ENCODE results near the gene TTN. TPM values are rescaled to one million over a fixed set of nuclear protein-coding genes. Genes with fewer than 3 reads are reported as not detected.
A peak's percentile ranks its signal among the peaks of the same experiment; 100 is the strongest.

TTN gene
- total and polyA plus RNA-seq, 4 donors, result 0.98 to 4.5 (median 1.9) TPM

DNA sequence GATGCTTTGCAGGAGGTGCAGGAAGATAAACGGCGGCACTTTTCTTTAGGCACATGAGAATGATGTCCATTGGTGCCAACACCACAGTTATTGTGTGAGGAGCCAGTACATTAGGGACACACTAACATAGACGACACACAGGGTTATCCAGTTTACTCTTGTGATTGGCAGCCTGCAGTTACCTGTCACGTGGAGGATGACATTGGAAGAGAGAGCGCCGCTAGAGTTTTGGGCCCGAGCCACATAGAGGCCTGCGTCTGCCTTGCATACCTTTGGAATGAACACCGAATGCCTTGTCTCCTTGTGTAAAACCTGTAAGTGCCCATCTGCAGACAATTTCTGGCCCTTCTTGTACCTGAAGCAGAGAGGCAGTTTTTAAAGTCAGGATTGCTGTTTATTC is 26.9 kb upstream of the TTN start:
- 93% methylated on average over 9 of the region's 9 CpGs for WGBS (ENCODE audit: insufficient coverage)
- Histone ChIP-seq H3K4me1 (ENCODE audit: control insufficient read depth, insufficient read depth, low read length) (no peaks in the 10 kb centered on the region), H3K9me3 (ENCODE audit: control insufficient read depth, insufficient read depth, low read length) (no peaks in the 10 kb centered on the region), H3K27me3 (ENCODE audit: control insufficient read depth, insufficient read depth, low read length) (no peaks in the 10 kb centered on the region), H3K4me3 (ENCODE audit: low read depth, low read length) (no peak overlapping the region), H3K27ac (ENCODE audit: low read depth, low read length) (no peak overlapping the region), H3K36me3 (ENCODE audit: control insufficient read depth, insufficient read depth, low read length) (no peaks in the 10 kb centered on the region)
- no peak for DNase-seq (ENCODE audit: low read depth in 4 of 6, low spot score in 6 of 6)

DNA sequence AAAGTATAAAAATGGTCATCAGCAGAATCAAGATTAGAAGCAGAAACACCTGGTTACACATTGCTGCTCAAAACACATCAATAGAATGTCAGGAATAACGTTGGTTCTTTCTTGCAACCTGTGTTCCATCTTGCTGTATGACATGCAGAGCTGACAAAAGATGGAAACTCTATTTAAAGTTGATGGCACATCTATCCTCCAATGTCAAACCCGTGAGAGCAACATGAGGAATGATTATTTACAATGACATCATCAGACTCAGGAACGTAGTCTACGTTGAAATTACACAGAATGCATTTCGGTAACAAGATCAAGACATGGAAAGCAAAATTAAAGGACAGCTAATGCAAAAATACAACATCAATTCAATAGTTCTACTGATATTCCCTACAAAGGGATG is 26.2 kb upstream of the TTN start:
- Histone ChIP-seq H3K9me3 (ENCODE audit: control insufficient read depth, insufficient read depth, low read length) (no peaks in the 10 kb centered on the region), H3K36me3 (ENCODE audit: control insufficient read depth, insufficient read depth, low read length) (no peaks in the 10 kb centered on the region), H3K27me3 (ENCODE audit: control insufficient read depth, insufficient read depth, low read length) (no peaks in the 10 kb centered on the region), H3K4me3 (ENCODE audit: low read depth, low read length) (no peak overlapping the region), H3K27ac (ENCODE audit: low read depth, low read length) (no peak overlapping the region), H3K4me1 (ENCODE audit: control insufficient read depth, insufficient read depth, low read length) (peaks cover 2% of the 10 kb centered on the region)
- no peak for DNase-seq (ENCODE audit: low read depth in 4 of 6, low spot score in 6 of 6)
- WGBS (ENCODE audit: insufficient coverage), result 82% methylated on average over 2 of the region's 5 CpGs

DNA sequence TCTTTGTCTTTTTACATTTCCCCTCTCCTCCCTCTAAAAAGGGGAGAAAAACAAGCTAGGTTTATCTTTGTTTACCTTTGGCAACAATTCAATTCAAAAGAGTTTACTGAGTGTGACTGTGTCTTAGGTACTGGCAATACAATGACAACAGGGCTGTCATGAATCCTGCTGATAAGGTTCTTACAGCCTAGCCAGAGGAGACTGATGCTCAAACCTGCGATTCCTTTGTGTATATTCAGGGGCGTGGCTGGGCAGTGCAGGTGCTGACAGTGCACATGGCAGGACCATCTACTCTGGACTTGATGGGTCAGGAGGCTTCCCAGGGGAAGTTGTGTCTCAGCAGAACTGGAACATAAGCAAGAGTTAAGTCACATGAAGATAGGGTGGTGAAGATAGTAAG is 23.2 kb upstream of the TTN start:
- no peak overlapping the region for H3K4me3 ChIP-seq (ENCODE audit: low read depth, low read length)
- 87% methylated on average over 2 of the region's 2 CpGs for WGBS (ENCODE audit: insufficient coverage)
- no peaks in the 10 kb centered on the region for H3K36me3 ChIP-seq (ENCODE audit: control insufficient read depth, insufficient read depth, low read length)

DNA sequence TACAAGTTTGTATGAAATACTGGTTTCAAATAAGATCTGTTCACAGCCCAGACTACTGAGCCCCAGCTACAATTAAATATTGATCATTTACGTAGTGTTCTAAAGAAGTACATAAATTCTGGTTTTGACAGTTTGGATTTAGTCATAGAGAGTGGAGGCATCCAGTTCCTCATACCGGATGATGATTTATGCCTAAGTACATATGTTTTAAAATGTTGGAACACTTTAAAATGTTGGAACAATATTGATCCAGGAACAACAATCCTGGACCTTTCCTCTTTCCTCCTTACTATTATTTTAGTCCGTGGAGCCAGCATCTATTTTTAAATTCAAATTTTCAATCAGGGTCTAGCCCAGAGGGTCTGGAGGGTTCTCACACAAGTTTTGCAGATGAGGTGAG is 22.8 kb upstream of the TTN start:
- no peaks in the 10 kb centered on the region for H3K9me3 ChIP-seq (ENCODE audit: control insufficient read depth, insufficient read depth, low read length)
- no peak overlapping the region for H3K27ac ChIP-seq (ENCODE audit: low read depth, low read length)
- H3K27me3 ChIP-seq (ENCODE audit: control insufficient read depth, insufficient read depth, low read length), result no peaks in the 10 kb centered on the region
- no peak overlapping the region for H3K4me3 ChIP-seq (ENCODE audit: low read depth, low read length)
- H3K36me3 ChIP-seq (ENCODE audit: control insufficient read depth, insufficient read depth, low read length), result no peaks in the 10 kb centered on the region
- peaks cover 6% of the 10 kb centered on the region for H3K4me1 ChIP-seq (ENCODE audit: control insufficient read depth, insufficient read depth, low read length)
- no peak for DNase-seq (ENCODE audit: low read depth in 4 of 6, low spot score in 6 of 6)
- WGBS (ENCODE audit: insufficient coverage), result no CpG with 5 or more reads among the region's 3 CpGs

More for the DNA sequence above, 23.2 kb upstream of the TTN start:
- Histone ChIP-seq H3K9me3 (ENCODE audit: control insufficient read depth, insufficient read depth, low read length) (no peaks in the 10 kb centered on the region), H3K4me1 (ENCODE audit: control insufficient read depth, insufficient read depth, low read length) (peaks cover 6% of the 10 kb centered on the region), H3K27ac (ENCODE audit: low read depth, low read length) (no peak overlapping the region), H3K27me3 (ENCODE audit: control insufficient read depth, insufficient read depth, low read length) (no peaks in the 10 kb centered on the region)
- no peak for DNase-seq (ENCODE audit: low read depth in 4 of 6, low spot score in 6 of 6)

DNA sequence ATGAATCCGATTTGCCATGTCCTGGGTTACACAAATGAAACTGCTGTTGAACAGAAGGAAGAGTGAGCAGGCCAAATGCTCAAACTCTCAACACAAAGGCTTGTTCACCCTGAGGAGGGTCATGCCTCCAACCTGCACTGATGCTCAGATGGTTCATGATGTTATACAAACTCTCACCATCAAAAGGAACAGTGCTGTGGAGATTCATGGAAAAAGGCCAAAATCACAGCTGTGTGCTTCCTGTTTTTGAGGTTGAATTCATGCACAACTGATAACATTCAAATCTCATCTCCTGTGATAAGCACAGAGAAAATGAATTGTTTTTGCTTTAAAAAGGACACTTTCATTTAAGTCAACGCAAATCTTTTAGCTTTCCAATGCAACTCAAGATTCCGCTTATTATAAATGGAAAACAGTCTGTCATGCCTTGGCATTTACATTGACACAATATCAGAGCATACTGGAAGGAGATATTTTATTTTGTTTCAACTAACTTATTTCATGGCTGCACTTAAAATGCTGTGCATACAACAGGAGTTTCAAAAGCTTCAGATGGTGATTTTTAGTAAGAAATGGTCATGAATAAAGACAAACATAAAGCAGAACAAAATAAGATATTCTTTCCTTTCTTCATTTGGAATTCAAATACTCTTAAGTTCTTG is 22.2 kb upstream of the TTN start:
- Histone ChIP-seq H3K36me3 (ENCODE audit: control insufficient read depth, insufficient read depth, low read length) (no peaks in the 10 kb centered on the region), H3K4me1 (ENCODE audit: control insufficient read depth, insufficient read depth, low read length) (peaks cover 6% of the 10 kb centered on the region), H3K27ac (ENCODE audit: low read depth, low read length) (no peak overlapping the region), H3K9me3 (ENCODE audit: control insufficient read depth, insufficient read depth, low read length) (no peaks in the 10 kb centered on the region), H3K27me3 (ENCODE audit: control insufficient read depth, insufficient read depth, low read length) (no peaks in the 10 kb centered on the region), H3K4me3 (ENCODE audit: low read depth, low read length) (no peak overlapping the region)
- 33% methylated on average over 1 of the region's 3 CpGs for WGBS (ENCODE audit: insufficient coverage)
- DNase-seq (ENCODE audit: low read depth in 4 of 6, low spot score in 6 of 6), result peak in 2 of 6 donors; percentile 62 to 78

DNA sequence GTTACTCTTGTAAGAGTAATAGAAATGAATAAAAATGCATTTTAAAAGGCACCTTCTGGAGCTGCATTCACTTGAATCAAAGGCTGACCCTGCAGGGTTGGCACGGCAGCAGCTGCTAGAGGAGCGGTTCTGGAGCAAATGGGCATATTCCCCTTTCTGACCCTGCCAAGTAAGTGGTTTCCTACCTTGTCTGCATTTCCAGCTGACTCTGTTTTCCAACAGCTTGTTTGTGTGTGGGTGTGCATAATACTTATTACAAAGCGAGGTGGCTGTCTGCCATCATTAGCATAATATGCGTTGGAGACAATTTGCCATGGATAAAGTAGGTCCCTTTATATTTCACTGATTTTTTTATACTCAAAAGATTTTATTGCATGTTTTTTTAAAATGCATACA is 21.3 kb upstream of the TTN start:
- Histone ChIP-seq H3K4me3 (ENCODE audit: low read depth, low read length) (no peak overlapping the region), H3K27ac (ENCODE audit: low read depth, low read length) (no peak overlapping the region), H3K9me3 (ENCODE audit: control insufficient read depth, insufficient read depth, low read length) (no peaks in the 10 kb centered on the region), H3K4me1 (ENCODE audit: control insufficient read depth, insufficient read depth, low read length) (peaks cover 6% of the 10 kb centered on the region), H3K36me3 (ENCODE audit: control insufficient read depth, insufficient read depth, low read length) (no peaks in the 10 kb centered on the region), H3K27me3 (ENCODE audit: control insufficient read depth, insufficient read depth, low read length) (no peaks in the 10 kb centered on the region)
- 49% methylated on average over 2 of the region's 4 CpGs for WGBS (ENCODE audit: insufficient coverage)
- peak in 2 of 6 donors; percentile 46 to 61 for DNase-seq (ENCODE audit: low read depth in 4 of 6, low spot score in 6 of 6)

DNA sequence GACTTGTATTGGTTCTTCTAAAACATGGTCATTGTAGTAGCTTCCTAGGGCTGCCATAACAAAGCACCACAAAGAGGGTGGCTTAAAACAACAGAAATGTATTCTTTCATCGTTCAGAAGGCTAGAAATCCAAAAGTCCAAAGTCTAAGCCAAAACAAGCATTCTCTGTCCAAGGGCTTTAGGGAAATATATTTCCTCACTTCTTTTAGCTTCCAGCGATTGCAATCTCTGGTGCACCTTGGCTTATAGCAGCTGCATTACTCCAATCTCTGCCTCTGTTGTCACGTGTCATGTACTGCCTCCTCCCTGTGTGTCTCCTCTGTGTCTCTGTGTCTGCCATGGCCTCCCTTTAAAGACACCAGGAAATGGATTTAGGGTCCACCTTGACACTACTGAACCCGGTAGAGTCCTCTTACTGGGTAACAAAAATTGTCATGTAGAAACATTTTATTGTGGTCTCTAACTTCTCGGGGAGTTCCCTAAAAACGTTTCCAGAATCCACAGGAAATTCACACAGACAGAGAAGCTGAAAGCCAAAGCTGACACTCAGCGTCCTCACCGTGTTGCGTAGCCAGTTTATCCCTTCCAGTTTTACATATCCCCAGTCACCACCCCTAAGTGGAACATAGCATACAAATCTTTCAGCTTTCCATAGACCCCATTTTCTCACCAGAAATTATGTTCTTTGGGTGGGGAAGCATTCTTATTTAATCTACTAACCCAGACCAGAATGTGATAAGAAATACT is 20.7 kb upstream of the TTN start:
- H3K4me3 ChIP-seq (ENCODE audit: low read depth, low read length), result no peak overlapping the region
- peaks cover 6% of the 10 kb centered on the region for H3K4me1 ChIP-seq (ENCODE audit: control insufficient read depth, insufficient read depth, low read length)
- H3K36me3 ChIP-seq (ENCODE audit: control insufficient read depth, insufficient read depth, low read length), result no peaks in the 10 kb centered on the region
- DNase-seq (ENCODE audit: low read depth in 4 of 6, low spot score in 6 of 6), result peak in 1 of 6 donors; percentile 35
- no peaks in the 10 kb centered on the region for H3K9me3 ChIP-seq (ENCODE audit: control insufficient read depth, insufficient read depth, low read length)
- 75% methylated on average over 8 of the region's 9 CpGs for WGBS (ENCODE audit: insufficient coverage)
- H3K27me3 ChIP-seq (ENCODE audit: control insufficient read depth, insufficient read depth, low read length), result no peaks in the 10 kb centered on the region
- H3K27ac ChIP-seq (ENCODE audit: low read depth, low read length), result no peak overlapping the region

DNA sequence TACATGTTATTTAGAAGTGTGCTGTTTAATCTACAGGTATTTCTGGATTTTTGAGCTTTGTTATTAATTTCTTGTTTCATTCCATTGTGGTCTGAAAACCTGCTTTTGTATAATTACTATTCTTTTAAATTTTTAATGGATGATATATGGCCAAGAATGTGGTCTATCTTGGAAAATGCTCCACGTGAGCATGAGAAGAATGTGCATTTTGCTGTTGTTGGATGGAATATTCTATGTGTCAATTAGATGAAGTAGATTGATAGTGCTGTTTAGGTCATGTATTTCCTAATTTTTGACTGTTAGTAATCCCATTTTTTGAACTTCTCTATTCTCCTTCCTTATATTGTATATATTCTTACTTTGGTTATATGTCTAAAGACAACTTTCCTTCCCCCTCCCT is 19.9 kb upstream of the TTN start:
- Histone ChIP-seq H3K4me3 (ENCODE audit: low read depth, low read length) (no peak overlapping the region), H3K27me3 (ENCODE audit: control insufficient read depth, insufficient read depth, low read length) (no peaks in the 10 kb centered on the region), H3K9me3 (ENCODE audit: control insufficient read depth, insufficient read depth, low read length) (no peaks in the 10 kb centered on the region), H3K27ac (ENCODE audit: low read depth, low read length) (no peak overlapping the region), H3K36me3 (ENCODE audit: control insufficient read depth, insufficient read depth, low read length) (no peaks in the 10 kb centered on the region), H3K4me1 (ENCODE audit: control insufficient read depth, insufficient read depth, low read length) (peaks cover 6% of the 10 kb centered on the region)
- DNase-seq (ENCODE audit: low read depth in 4 of 6, low spot score in 6 of 6), result no peak
- no CpG with 5 or more reads among the region's 1 CpG for WGBS (ENCODE audit: insufficient coverage)

DNA sequence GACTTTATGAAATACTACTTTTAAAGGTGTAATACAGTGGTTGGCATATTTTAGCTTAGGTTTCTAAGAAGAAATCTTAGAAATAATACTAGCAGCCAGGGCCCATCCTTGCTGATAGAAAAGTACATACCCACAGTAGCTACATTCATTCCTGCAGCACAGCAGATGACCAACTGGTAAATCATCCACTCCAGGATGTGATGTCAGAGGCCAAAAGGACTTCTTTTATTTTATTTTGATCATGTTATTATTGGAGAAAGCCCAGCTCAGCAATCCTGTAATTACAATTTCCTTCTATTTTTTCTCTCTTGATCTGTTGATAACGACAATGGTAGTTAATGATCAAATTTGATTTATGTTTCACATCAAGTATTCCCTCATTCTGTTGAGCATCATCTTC is 18.0 kb upstream of the TTN start:
- DNase-seq (ENCODE audit: low read depth in 4 of 6, low spot score in 6 of 6), result no peak
- no CpG with 5 or more reads among the region's 1 CpG for whole genome bisulfite sequencing (ENCODE audit: insufficient coverage)
- no peak overlapping the region for H3K4me3 ChIP-seq (ENCODE audit: low read depth, low read length)

DNA sequence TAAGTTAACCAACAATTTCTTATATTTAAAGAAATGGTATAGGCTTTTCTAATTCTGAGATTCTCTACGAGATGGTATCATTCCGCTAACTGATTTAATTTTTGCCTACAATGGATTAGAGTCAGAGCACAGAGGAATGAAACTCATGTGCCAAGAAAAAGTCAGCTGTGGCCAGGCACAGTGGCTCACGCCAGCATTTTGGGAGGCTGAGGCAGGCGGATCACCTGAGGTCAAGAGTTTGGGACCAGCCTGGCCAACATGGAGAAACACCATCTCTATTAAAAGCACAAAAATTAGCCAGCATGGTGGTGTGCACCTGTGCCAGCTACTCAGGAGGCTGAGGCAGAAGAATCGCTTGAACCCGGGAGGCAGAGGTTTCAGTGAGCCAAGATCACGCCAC is 17.0 kb upstream of the TTN start:
- H3K4me3 ChIP-seq (ENCODE audit: low read depth, low read length), result no peak overlapping the region
- H3K27ac ChIP-seq (ENCODE audit: low read depth, low read length), result no peak overlapping the region
- no peaks in the 10 kb centered on the region for H3K27me3 ChIP-seq (ENCODE audit: control insufficient read depth, insufficient read depth, low read length)
- 96% methylated on average over 5 of the region's 7 CpGs for WGBS (ENCODE audit: insufficient coverage)
- no peaks in the 10 kb centered on the region for H3K36me3 ChIP-seq (ENCODE audit: control insufficient read depth, insufficient read depth, low read length)
- H3K4me1 ChIP-seq (ENCODE audit: control insufficient read depth, insufficient read depth, low read length), result peaks cover 6% of the 10 kb centered on the region
- DNase-seq (ENCODE audit: low read depth in 4 of 6, low spot score in 6 of 6), result no peak
- no peaks in the 10 kb centered on the region for H3K9me3 ChIP-seq (ENCODE audit: control insufficient read depth, insufficient read depth, low read length)

More for the DNA sequence above, 18.0 kb upstream of the TTN start:
- Histone ChIP-seq H3K36me3 (ENCODE audit: control insufficient read depth, insufficient read depth, low read length) (no peaks in the 10 kb centered on the region), H3K27ac (ENCODE audit: low read depth, low read length) (no peak overlapping the region), H3K4me1 (ENCODE audit: control insufficient read depth, insufficient read depth, low read length) (peaks cover 6% of the 10 kb centered on the region), H3K27me3 (ENCODE audit: control insufficient read depth, insufficient read depth, low read length) (no peaks in the 10 kb centered on the region), H3K9me3 (ENCODE audit: control insufficient read depth, insufficient read depth, low read length) (no peaks in the 10 kb centered on the region)
